Breast epithelium (tissue), 4 donors: ENCODE data around the gene ZNF408. TPM values are rescaled to one million over a fixed set of nuclear protein-coding genes. Genes with fewer than 3 reads are reported as not detected.

Experiments used
- DNase-seq, 2 donors: peaks; one replicate each; pipeline ENCODE4 v3.0.0-alpha.2; 2019; ENCODE audit warnings: low spot score in 2 of 2
- H3K27ac ChIP-seq, 2 donors: fragments of 200-600 bp; sonication (generic) in 1 of 2; one replicate each; pipeline ENCODE4 v1.5.1; 2016 to 2019; ENCODE audit warnings: mild to moderate bottlenecking in 1 of 2
- H3K27me3 ChIP-seq, 2 donors: fragments of 200-600 bp; sonication (generic) in 1 of 2; one replicate each; pipeline versions ENCODE4 v1.5.1 to v1.6.0; 2017 to 2019; ENCODE audit warnings: control low read depth in 1 of 2, mild to moderate bottlenecking in 1 of 2
- H3K36me3 ChIP-seq: fragments of 200-600 bp; one replicate; pipeline ENCODE4 v1.5.1; 2019
- H3K4me1 ChIP-seq, 2 donors: fragments of 200-600 bp; sonication (generic); one replicate each; pipeline ENCODE4 v1.5.1; 2016 to 2019; ENCODE audit warnings: control low read depth in 1 of 2
- H3K4me3 ChIP-seq, 3 donors: fragments of 200-600 bp; sonication (generic); 1 replicate in 2 of 3; 2 replicates in 1 of 3; pipeline ENCODE4 v1.5.1; 2016 to 2019; ENCODE audit warnings: mild to moderate bottlenecking in 3 of 3, moderate library complexity in 2 of 3
- H3K9me3 ChIP-seq, 2 donors: fragments of 200-600 bp; sonication (generic) in 1 of 2; one replicate each; pipeline ENCODE4 v1.5.1; 2016 to 2019; ENCODE audit warnings: control low read depth in 1 of 2
- POLR2A ChIP-seq: fragments of 450-650 bp; IDR thresholded peaks from one replicate; pipeline ENCODE4 v1.6.1; 2016; ENCODE audit warnings: antibody characterized with exemption, mild to moderate bottlenecking, moderate library complexity
- POLR2AphosphoS5 ChIP-seq, 3 donors: sonication (generic); formaldehyde crosslinking; IDR thresholded peaks; one replicate each; pipeline ENCODE4 v1.6.1; 2017; ENCODE audit warnings: antibody characterized with exemption in 3 of 3
- intact Hi-C: fragments of 100-400 bp; cut with DNase I; formaldehyde crosslinking; loops from one replicate; pipeline ENCODE4 v1.15.1; 2023; ENCODE audit warnings: low total_unique reads
- total RNA-seq, 3 donors: library from RNA; depleted of rRNA; stranded (reverse); fragments of >200 nt; gene quantifications; one replicate each; pipeline ENCODE4 v1.1.0, GENCODE V29; 2016
- TF ChIP-seq, protein P1 (sequence below), 3 donors: fragments of 450-650 bp; IDR thresholded peaks; one replicate each; pipeline ENCODE4 v1.5.1; 2016 to 2017; ENCODE audit warnings: antibody characterized with exemption in 3 of 3, mild to moderate bottlenecking in 3 of 3, moderate library complexity in 3 of 3

ZNF408 gene
- total RNA-seq, result 1 to 10 TPM; 6.4 to 8.0 (median 7.5) TPM

DNA sequence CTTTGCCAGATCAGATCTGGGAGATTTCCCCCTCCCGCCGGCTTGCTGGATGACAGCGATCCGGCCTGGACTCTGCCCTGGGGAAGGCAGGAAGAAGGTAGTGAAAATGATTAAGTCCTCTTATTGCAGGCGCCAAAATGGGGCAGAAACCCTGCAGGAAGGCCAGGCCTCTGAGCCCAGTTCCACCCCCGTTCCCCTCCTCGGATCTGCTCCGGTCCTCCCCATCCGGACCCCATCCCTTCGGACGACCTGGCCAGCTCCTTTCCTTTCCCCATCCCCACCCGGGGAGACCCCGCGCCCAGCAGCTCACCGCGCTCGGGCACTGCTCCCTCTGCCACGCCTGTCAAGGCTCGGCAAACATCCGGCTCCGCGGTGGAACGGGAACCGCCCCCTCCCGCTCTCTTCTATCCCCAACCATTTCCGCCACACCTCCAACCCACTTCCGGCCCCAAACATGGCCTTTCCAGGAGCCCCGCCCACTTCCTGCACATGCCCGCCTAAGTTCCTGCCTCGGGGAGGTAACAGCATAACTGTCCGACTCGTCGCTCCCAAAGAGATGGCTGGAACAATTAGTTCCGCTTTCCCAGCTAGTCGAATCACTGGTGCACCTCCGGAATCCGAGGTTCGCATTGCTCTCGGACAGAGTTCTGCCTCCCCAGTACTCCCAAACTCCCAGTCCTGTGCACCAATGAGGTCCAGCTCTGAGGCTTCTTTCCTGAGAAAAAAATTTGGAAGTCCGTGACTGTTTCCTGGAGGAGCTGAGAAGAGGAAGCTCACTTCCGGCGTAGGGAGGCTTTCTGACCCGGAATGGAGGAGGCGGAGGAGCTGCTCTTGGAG lies at the start of gene ZNF408, which contains the start of gene ARHGAP1:
TSS of gene ZNF408 (plus strand) at position 791 of the 837 bp plus-strand sequence. CDS start at position 808, 17 bp downstream.
TSS of gene ARHGAP1 (minus strand) at position 379 of the 837 bp plus-strand sequence. CDS start 4,512 bp downstream, outside the sequence.
- H3K36me3 ChIP-seq, result peaks cover 16% of the 10 kb centered on the region
- TF ChIP-seq, protein P1, sequence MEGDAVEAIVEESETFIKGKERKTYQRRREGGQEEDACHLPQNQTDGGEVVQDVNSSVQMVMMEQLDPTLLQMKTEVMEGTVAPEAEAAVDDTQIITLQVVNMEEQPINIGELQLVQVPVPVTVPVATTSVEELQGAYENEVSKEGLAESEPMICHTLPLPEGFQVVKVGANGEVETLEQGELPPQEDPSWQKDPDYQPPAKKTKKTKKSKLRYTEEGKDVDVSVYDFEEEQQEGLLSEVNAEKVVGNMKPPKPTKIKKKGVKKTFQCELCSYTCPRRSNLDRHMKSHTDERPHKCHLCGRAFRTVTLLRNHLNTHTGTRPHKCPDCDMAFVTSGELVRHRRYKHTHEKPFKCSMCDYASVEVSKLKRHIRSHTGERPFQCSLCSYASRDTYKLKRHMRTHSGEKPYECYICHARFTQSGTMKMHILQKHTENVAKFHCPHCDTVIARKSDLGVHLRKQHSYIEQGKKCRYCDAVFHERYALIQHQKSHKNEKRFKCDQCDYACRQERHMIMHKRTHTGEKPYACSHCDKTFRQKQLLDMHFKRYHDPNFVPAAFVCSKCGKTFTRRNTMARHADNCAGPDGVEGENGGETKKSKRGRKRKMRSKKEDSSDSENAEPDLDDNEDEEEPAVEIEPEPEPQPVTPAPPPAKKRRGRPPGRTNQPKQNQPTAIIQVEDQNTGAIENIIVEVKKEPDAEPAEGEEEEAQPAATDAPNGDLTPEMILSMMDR (IDR thresholded peaks at IDR 0.05), result no peak
- TF ChIP-seq POLR2A, result peak; percentile 58
- TF ChIP-seq POLR2AphosphoS5 (IDR thresholded peaks at IDR 0.05), result peak; percentile 81 to 87 (median 81)
- intact Hi-C loops, result no loop called here
- DNase-seq, result peak; percentile 99
- H3K4me3 ChIP-seq, result peak within 1 kb of the TSS; percentile 82 to 100 (median 89)
- H3K27ac ChIP-seq, result peak within 1 kb of the TSS; percentile 90 to 96
- H3K27me3 ChIP-seq, result no peaks in the 10 kb centered on the region
- H3K4me1 ChIP-seq, result peaks cover 13 to 23% of the 10 kb centered on the region in 2 donors
- no peaks in the 10 kb centered on the region for H3K9me3 ChIP-seq

DNA sequence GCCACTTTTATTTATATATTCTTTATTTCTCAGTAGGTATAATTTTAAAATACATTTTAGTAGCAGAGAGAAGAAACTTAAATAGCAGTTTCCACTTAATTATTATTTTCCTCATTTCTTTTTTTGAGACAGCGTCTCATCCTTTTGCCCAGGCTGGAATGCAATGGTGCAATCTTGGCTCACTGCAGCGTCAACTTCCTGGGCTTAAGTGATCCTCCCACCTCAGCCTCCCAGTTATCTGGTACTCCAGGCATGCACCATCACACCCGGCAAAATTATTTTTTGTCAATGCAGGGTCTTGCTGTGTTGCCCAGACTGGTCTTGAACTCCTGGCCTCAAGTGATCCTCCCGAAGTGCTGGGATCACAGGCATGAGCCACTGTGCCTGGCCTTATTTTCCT lies 45.2 kb upstream of the ZNF408 start:
- no peak for TF ChIP-seq POLR2A
- TF ChIP-seq, protein P1 (IDR thresholded peaks at IDR 0.05), result no peak
- TF ChIP-seq POLR2AphosphoS5 (IDR thresholded peaks at IDR 0.05), result no peak
- Histone ChIP-seq H3K4me1 (no peaks in the 10 kb centered on the region), H3K9me3 (no peaks in the 10 kb centered on the region), H3K4me3 (no peak overlapping the region), H3K27me3 (no peaks in the 10 kb centered on the region), H3K36me3 (peaks cover 22% of the 10 kb centered on the region), H3K27ac (no peak overlapping the region)
- no peak for DNase-seq
- intact Hi-C loops, result no loop called here

DNA sequence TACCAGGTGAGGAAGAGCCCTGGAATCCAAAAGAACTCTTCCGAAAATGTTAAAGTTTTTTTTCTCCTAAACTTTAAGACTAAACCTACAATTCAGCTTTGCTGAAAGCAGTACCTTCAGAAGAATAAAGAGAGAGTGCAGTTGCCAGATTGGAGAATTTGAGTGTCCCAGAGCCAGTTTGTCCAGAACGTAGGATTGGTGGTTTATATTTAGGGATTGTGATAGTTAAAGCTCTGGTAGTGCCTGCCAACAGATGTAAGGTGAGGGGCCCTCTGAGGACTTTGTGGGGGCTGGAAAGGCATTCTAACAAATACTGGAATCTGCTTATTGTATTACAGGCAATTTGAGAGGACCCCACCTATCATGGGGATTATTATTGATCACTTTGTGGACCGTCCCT lies 43.6 kb upstream of the ZNF408 start:
- H3K4me3 ChIP-seq, result no peak overlapping the region
- DNase-seq, result no peak
- TF ChIP-seq, protein P1 (IDR thresholded peaks at IDR 0.05), result no peak
- no peak for TF ChIP-seq POLR2AphosphoS5 (IDR thresholded peaks at IDR 0.05)
- no peak for TF ChIP-seq POLR2A
- no peaks in the 10 kb centered on the region for H3K27me3 ChIP-seq
- H3K27ac ChIP-seq, result peak overlapping the region in 1 of 2 donors; percentile 4
- no peaks in the 10 kb centered on the region for H3K9me3 ChIP-seq
- no peaks in the 10 kb centered on the region for H3K4me1 ChIP-seq
- intact Hi-C loops, result no loop called here
- H3K36me3 ChIP-seq, result peaks cover 15% of the 10 kb centered on the region

DNA sequence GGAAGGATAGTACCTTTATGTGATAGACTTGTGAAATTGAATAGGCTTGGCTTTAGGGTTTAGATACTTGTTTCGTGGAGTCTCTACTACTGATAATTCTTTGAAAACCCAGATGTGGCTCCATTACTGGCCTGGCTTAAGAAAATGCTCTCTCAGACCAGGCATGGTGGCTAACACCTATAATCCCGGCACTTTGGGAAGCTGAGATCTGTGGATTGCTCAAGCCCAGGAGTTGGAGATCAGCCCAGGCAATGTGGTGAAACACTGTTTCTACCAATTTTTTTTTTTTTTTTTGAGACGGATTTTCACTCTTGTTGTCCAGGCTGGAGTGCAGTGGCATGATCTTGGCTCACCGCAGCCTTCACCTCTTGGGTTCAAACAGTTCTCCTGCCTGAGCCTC lies 42.6 kb upstream of the ZNF408 start:
- H3K36me3 ChIP-seq, result peaks cover 15% of the 10 kb centered on the region

DNA sequence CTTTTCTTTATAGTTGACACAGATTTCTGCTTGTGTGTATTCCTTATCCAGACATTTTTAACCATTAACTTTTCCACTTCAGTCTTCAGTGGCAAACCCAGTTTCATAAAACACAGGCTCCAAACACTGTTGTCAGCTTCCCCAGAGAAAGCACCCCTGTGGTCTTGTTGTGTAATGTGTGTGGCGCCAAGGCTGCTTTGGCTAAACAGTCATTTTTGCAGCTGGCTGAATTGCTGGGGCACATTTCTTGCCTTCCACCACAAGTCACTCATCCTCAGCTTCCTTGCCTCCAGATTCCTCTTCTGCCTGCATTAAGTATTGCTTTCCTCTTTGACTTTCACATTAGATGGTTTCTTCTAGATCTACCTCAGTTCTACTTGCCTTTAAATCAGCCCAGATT lies 40.9 kb upstream of the ZNF408 start:
- Histone ChIP-seq H3K36me3 (peaks cover 15% of the 10 kb centered on the region), H3K9me3 (no peaks in the 10 kb centered on the region), H3K4me3 (no peak overlapping the region), H3K27ac (no peak overlapping the region), H3K4me1 (no peaks in the 10 kb centered on the region), H3K27me3 (no peaks in the 10 kb centered on the region)
- TF ChIP-seq POLR2AphosphoS5 (IDR thresholded peaks at IDR 0.05) (no peak), POLR2A (no peak)
- TF ChIP-seq, protein P1 (IDR thresholded peaks at IDR 0.05), result no peak
- DNase-seq, result no peak
- intact Hi-C loops, result no loop called here

More for the DNA sequence above, 42.6 kb upstream of the ZNF408 start:
- H3K4me1 ChIP-seq, result no peaks in the 10 kb centered on the region
- no peak overlapping the region for H3K4me3 ChIP-seq
- no peaks in the 10 kb centered on the region for H3K27me3 ChIP-seq
- H3K9me3 ChIP-seq, result no peaks in the 10 kb centered on the region
- intact Hi-C loops, result no loop called here
- no peak for DNase-seq
- peak overlapping the region in 1 of 2 donors; percentile 58 for H3K27ac ChIP-seq
- TF ChIP-seq POLR2AphosphoS5 (IDR thresholded peaks at IDR 0.05) (peak in 1 of 3 donors; percentile 32), POLR2A (no peak)
